Activated T-helper 2 cell treated with anti-CD3 and anti-CD28 coated beads, Interferon-gamma antibody, Interleukin-2, Interleukin-4, amounts not matched to agents 10 μg/mL and 5 μg/mL and 100 μg/mL, durations not matched to agents 14 hours and 24 hours and 36 hours (primary cell): ENCODE data around the gene MRPL12. TPM values are rescaled to one million over a fixed set of nuclear protein-coding genes. Genes with fewer than 3 reads are reported as not detected.

Experiments used
- DNase-seq: peaks from one replicate; pipeline ENCODE4 v3.0.0; 2021; ENCODE audit warnings: low spot score
- H3K27ac Mint-ChIP-seq: one replicate; pipeline ENCODE4 v1.8.0; 2021; ENCODE audit warnings: mixed read lengths
- H3K27me3 Mint-ChIP-seq: one replicate; pipeline ENCODE4 v1.8.0; 2021; ENCODE audit warnings: low read depth, mixed read lengths
- H3K36me3 Mint-ChIP-seq: one replicate; pipeline ENCODE4 v1.8.0; 2021; ENCODE audit warnings: low read depth, mixed read lengths
- H3K4me1 Mint-ChIP-seq: one replicate; pipeline ENCODE4 v1.8.0; 2021; ENCODE audit warnings: low read depth, mixed read lengths
- H3K4me3 Mint-ChIP-seq: one replicate; pipeline ENCODE4 v1.8.0; 2021; ENCODE audit warnings: low read depth, mild to moderate bottlenecking, moderate library complexity, mixed read lengths
- H3K9me3 Mint-ChIP-seq: one replicate; pipeline ENCODE4 v1.8.0; 2021; ENCODE audit warnings: mixed read lengths
- intact Hi-C: fragments of 100-400 bp; cut with micrococcal nuclease; formaldehyde crosslinking; loops from one replicate; pipeline ENCODE4 v1.15.1; 2023
- total RNA-seq: library from RNA; stranded (reverse); gene quantifications from 2 replicates; pipeline ENCODE4 v1.2.3, GENCODE V29; 2022

MRPL12 gene
- 175 and 179 TPM in 2 replicates for total RNA-seq

- Mint-ChIP-seq H3K36me3 (peaks cover 73% of the 10 kb centered on the region), H3K27ac (peak within 1 kb of the TSS; percentile 96), H3K27me3 (no peaks in the 10 kb centered on the region)
Measured at GRCh38 chr17:81702934-81703746, at the start of gene MRPL12. Gene MRPL12, plus strand, starts transcription at chr17:81703367. Its CDS starts 135 bp downstream, at chr17:81703502.

DNA sequence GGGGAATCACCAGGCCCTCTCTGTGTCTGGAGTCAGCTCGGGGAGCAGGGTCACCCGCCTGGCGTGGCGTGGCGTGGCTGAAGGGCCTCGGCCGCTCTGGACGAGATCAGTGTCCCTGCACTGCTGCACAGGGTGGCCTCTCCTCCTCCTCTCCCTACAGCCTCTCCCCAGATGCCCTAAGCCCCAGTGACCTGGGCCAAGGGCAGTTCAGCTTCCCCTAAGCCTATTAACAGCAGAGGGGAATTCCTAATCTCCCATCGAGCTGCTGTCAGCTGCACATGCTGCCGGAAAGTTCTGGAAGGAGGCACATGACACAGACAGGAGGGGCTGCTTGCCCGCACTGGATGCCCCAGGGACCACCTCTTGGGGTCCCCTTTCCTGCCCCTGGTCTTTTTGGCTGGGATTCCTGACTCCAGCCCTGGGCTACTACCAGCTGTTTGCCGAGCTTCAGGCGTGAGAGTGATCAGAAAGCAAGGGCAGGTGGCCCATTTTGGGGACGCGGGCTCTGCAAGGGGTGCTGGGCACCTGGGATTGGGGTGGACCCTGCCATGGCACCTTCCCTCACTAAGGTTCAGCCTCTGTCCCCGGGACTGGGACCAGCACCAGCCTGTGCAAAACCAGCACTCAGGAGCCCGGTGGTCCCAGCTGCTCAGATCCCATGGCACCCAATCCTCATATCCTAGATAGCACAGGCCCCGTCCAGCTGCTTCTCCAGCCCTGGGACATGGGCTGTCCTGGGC is 47.6 kb upstream of the MRPL12 start:
- intact Hi-C loops, result no loop called here
- H3K27me3 Mint-ChIP-seq, result no peaks in the 10 kb centered on the region
- H3K27ac Mint-ChIP-seq, result no peak overlapping the region
- H3K4me3 Mint-ChIP-seq, result no peak overlapping the region
- H3K36me3 Mint-ChIP-seq, result no peaks in the 10 kb centered on the region
- peaks cover 13% of the 10 kb centered on the region for H3K4me1 Mint-ChIP-seq
- no peak for DNase-seq
- no peaks in the 10 kb centered on the region for H3K9me3 Mint-ChIP-seq

More at GRCh38 chr17:81702934-81703746, at the start of gene MRPL12:
- Mint-ChIP-seq H3K4me1 (peaks cover 13% of the 10 kb centered on the region), H3K9me3 (no peaks in the 10 kb centered on the region), H3K4me3 (peak within 1 kb of the TSS; percentile 98)
- intact Hi-C loops, result loop anchor here (1.0 to 5.0 kb wide), 2 partner anchors 9 to 36 kb away; partner anchors contain the start of genes CCDC137, OXLD1 and SLC25A10
- peak; percentile 85 for DNase-seq

- Mint-ChIP-seq H3K36me3 (no peaks in the 10 kb centered on the region), H3K4me3 (no peak within 1 kb of the TSS), H3K9me3 (no peaks in the 10 kb centered on the region), H3K27ac (no peak within 1 kb of the TSS), H3K27me3 (no peaks in the 10 kb centered on the region), H3K4me1 (peaks cover 13% of the 10 kb centered on the region)
- no peak for DNase-seq
- intact Hi-C loops, result no loop called here
Measured at GRCh38 chr17:81656118-81656743, 46.9 kb upstream of the MRPL12 start, which contains the start of gene PDE6G. Gene PDE6G, minus strand, starts transcription at chr17:81656542. Its CDS starts 3,237 bp downstream, at chr17:81653305.

DNA sequence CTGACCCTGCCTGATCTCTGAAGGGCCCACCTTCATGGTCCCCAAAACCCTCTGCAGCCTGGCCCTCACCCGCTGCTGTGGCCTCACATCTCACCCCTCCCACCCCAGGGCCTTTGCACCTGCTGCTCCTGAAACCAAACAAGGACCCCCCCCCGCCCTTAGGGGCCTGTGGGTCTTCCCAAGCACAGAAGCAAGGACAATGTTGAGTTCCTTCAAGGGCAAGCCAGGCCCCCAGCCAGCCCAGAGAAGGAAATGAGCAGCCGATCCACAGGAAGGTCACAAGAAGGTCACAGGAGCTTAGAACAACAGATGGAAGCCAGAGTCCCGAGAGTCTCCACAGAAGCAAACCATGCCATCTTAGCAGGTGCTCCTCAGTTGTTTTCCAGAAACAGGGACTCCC is 46.3 kb upstream of the MRPL12 start:
- no peak for DNase-seq
- intact Hi-C loops, result no loop called here
- no peaks in the 10 kb centered on the region for H3K36me3 Mint-ChIP-seq
- no peaks in the 10 kb centered on the region for H3K9me3 Mint-ChIP-seq
- no peaks in the 10 kb centered on the region for H3K27me3 Mint-ChIP-seq
- no peak overlapping the region for H3K4me3 Mint-ChIP-seq
- no peak overlapping the region for H3K27ac Mint-ChIP-seq
- H3K4me1 Mint-ChIP-seq, result peaks cover 13% of the 10 kb centered on the region

DNA sequence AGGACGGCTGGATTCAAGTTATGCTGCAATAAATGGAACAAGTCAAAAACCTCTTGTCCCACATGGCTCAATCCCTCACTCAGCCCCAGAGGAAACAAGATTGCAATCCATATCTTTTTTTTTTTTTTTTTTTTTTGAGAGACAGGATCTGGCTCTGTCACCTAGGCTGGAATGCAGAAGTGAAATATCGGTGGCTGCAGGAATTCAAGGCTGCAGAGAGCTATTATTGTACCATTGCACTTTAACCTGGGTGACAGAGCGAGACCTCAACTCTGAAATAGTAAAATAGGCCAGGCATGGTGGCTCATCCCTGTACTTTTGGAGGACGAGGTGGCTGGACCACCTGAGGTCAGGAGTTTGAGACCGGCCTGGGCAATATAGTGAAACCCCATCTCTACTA is 44.1 kb upstream of the MRPL12 start:
- Mint-ChIP-seq H3K9me3 (no peaks in the 10 kb centered on the region), H3K4me3 (no peak overlapping the region), H3K4me1 (peaks cover 13% of the 10 kb centered on the region), H3K36me3 (peaks cover 4% of the 10 kb centered on the region), H3K27ac (no peak overlapping the region), H3K27me3 (no peaks in the 10 kb centered on the region)
- no peak for DNase-seq
- intact Hi-C loops, result no loop called here

DNA sequence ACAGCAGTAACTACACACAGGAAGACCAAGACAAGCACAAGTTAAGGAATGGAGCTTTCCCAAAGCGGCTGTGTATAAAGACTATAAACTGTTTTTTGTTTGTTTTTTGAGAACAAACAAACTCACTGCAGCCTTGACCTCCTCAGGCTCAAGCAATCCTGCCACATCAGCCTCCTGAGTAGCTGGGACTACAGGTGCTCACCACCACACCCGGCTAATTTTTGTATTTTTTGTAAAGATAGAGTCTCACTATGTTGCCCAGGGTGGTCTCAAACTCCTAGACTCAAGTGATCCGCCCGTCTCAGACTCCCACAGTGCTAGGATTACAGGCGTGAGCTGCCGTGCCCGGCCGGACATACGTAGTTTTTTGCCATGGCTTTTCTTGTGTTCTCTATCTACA is 42.7 kb upstream of the MRPL12 start:
- Mint-ChIP-seq H3K27ac (no peak overlapping the region), H3K9me3 (no peaks in the 10 kb centered on the region), H3K36me3 (peaks cover 14% of the 10 kb centered on the region), H3K27me3 (no peaks in the 10 kb centered on the region), H3K4me3 (no peak overlapping the region), H3K4me1 (peaks cover 20% of the 10 kb centered on the region)
- intact Hi-C loops, result no loop called here
- no peak for DNase-seq

GRCh38 chr17:81662002-81662401 is 41.2 kb upstream of the MRPL12 start:
- H3K4me1 Mint-ChIP-seq, result peaks cover 22% of the 10 kb centered on the region
- intact Hi-C loops, result no loop called here
- DNase-seq, result no peak
- H3K27ac Mint-ChIP-seq, result no peak overlapping the region
- peaks cover 26% of the 10 kb centered on the region for H3K36me3 Mint-ChIP-seq
- no peaks in the 10 kb centered on the region for H3K9me3 Mint-ChIP-seq
- no peaks in the 10 kb centered on the region for H3K27me3 Mint-ChIP-seq
- H3K4me3 Mint-ChIP-seq, result no peak overlapping the region

GRCh38 chr17:81664051-81664470 is 39.1 kb upstream of the MRPL12 start:
- H3K27me3 Mint-ChIP-seq, result no peaks in the 10 kb centered on the region
- peaks cover 38% of the 10 kb centered on the region for H3K36me3 Mint-ChIP-seq
- H3K4me1 Mint-ChIP-seq, result peaks cover 29% of the 10 kb centered on the region
- H3K27ac Mint-ChIP-seq, result peak overlapping the region; percentile 49
- no peak for DNase-seq
- intact Hi-C loops, result no loop called here
- H3K9me3 Mint-ChIP-seq, result no peaks in the 10 kb centered on the region
- H3K4me3 Mint-ChIP-seq, result peak overlapping the region; percentile 47

- Mint-ChIP-seq H3K4me3 (peak overlapping the region; percentile 94), H3K9me3 (no peaks in the 10 kb centered on the region), H3K27ac (peak overlapping the region; percentile 95), H3K4me1 (peaks cover 29% of the 10 kb centered on the region), H3K27me3 (no peaks in the 10 kb centered on the region), H3K36me3 (peaks cover 49% of the 10 kb centered on the region)
- peak; percentile 33 for DNase-seq
- intact Hi-C loops, result loop anchor here (2.0 to 5.0 kb wide), 2 partner anchors 29 to 37 kb away; partner anchors contain the start of genes MRPL12, NPLOC4 and TSPAN10
Measured at GRCh38 chr17:81665205-81666091, 37.7 kb upstream of the MRPL12 start.

DNA sequence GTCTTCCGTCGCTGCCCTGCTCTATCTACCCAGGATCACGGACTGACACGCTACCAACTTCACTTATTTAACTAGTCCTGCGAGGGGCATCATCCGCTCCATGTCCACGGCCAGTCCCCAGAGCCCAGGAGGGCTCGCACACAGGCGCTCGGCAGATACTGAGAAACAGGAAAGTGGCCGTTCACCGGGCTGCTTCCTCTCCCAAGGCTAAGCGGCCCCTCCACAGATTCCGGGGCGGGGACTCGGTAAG is 37.1 kb upstream of the MRPL12 start:
- no peaks in the 10 kb centered on the region for H3K9me3 Mint-ChIP-seq
- H3K27ac Mint-ChIP-seq, result peak overlapping the region; percentile 95
- peaks cover 29% of the 10 kb centered on the region for H3K4me1 Mint-ChIP-seq
- peaks cover 51% of the 10 kb centered on the region for H3K36me3 Mint-ChIP-seq
- H3K4me3 Mint-ChIP-seq, result peak overlapping the region; percentile 94
- H3K27me3 Mint-ChIP-seq, result no peaks in the 10 kb centered on the region
- DNase-seq, result no peak
- intact Hi-C loops, result loop anchor here (2.0 to 5.0 kb wide), 2 partner anchors 29 to 36 kb away; partner anchors contain the start of genes MRPL12, NPLOC4 and TSPAN10

GRCh38 chr17:81666342-81667191 is 36.6 kb upstream of the MRPL12 start, which contains the start of the genes CCDC137 and OXLD1:
Gene CCDC137, plus strand, starts transcription at chr17:81666737. Its CDS starts 30 bp downstream, at chr17:81666767.
Gene OXLD1, minus strand, starts transcription at chr17:81666605. Its CDS starts 28 bp downstream, at chr17:81666577.
- Mint-ChIP-seq H3K27me3 (no peaks in the 10 kb centered on the region), H3K27ac (peak within 1 kb of the TSS; percentile 95), H3K9me3 (no peaks in the 10 kb centered on the region), H3K4me3 (peak within 1 kb of the TSS; percentile 94), H3K36me3 (peaks cover 57% of the 10 kb centered on the region), H3K4me1 (peaks cover 29% of the 10 kb centered on the region)
- DNase-seq, result peak; percentile 91
- intact Hi-C loops, result loop anchor here (2.0 to 5.0 kb wide), 2 partner anchors 30 to 36 kb away; partner anchors contain the start of genes MRPL12, NPLOC4 and TSPAN10
